ENCODE data around the gene ZBTB4. TPM values are rescaled to one million over a fixed set of nuclear protein-coding genes. Genes with fewer than 3 reads are reported as not detected.
A peak's percentile ranks its signal among the peaks of the same experiment; 100 is the strongest.

ZBTB4 gene
- total RNA-seq, 1 experiment from 2014 or later = 14.4 TPM

DNA sequence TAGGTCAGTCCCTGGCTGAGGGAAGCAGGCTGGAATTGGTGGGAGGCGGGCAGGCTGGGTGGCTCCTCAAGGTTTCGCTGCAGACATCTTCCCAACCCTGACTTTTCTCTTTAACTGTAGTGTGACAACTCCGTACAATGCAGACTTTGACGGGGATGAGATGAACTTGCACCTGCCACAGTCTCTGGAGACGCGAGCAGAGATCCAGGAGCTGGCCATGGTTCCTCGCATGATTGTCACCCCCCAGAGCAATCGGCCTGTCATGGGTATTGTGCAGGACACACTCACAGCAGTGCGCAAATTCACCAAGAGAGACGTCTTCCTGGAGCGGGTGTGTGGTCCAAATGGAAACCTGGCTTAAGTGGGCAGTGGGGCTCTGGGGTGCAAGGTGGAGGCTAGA lies 19.7 kb upstream of the ZBTB4 start:
- H3K4ac ChIP-seq (ENCODE audit: low read depth, low read length) = no peak overlapping the region
- H2BK15ac ChIP-seq (ENCODE audit: low read depth, low read length) = no peak overlapping the region
- H3K9me3 Mint-ChIP-seq = no peaks in the 10 kb centered on the region
- no peaks in the 10 kb centered on the region for H3K4me1 ChIP-seq (ENCODE audit: insufficient read depth, low read length)
- no peak overlapping the region for H2AK5ac ChIP-seq (ENCODE audit: insufficient read length, low read length)
- H2BK12ac ChIP-seq (ENCODE audit: insufficient read length, low read depth, low read length) = no peak overlapping the region
- H3K9me3 ChIP-seq (ENCODE audit: control insufficient read depth, low read depth, low read length) = no peaks in the 10 kb centered on the region
- no peak overlapping the region for H3K4me2 ChIP-seq (ENCODE audit: insufficient read depth, insufficient read length, low read length)
- H4K8ac ChIP-seq (replicated peaks; ENCODE audit: insufficient read length, low read depth, low read length) = no peak overlapping the region
- H3K4me3 Mint-ChIP-seq = no peak overlapping the region
- H3K27ac ChIP-seq (ENCODE audit: insufficient read length, low read depth, low read length) = no peak overlapping the region
- H3T11ph ChIP-seq (ENCODE audit: low read length) = no peak overlapping the region
- H3K27ac Mint-ChIP-seq = peak overlapping the region in 2 of 3 experiments; percentile 4 to 82; a peak in 2 of 7 replicates
- no peak overlapping the region for H3K23ac ChIP-seq (ENCODE audit: insufficient read length, low read depth, low read length)
- no peaks in the 10 kb centered on the region for H3K27me3 ChIP-seq (ENCODE audit: insufficient read depth, low read length)
- no peak overlapping the region for H2BK20ac ChIP-seq (ENCODE audit: low read depth, low read length, poor library complexity, severe bottlenecking)
- H3K9ac ChIP-seq (ENCODE audit: extremely low read depth, insufficient read length, low read length) = no peak overlapping the region
- no CpG with 5 or more reads among the region's 11 CpGs for WGBS (ENCODE audit: extremely low coverage, insufficient read length, low lambda C conversion rate)
- H3K36me3 Mint-ChIP-seq (ENCODE audit: insufficient read depth in 1 of 3, low read depth in 3 of 3) = peaks cover 80 to 92% (median 90%) of the 10 kb centered on the region in 3 experiments
- H3K56ac ChIP-seq (ENCODE audit: insufficient read length, low read depth, low read length) = no peak overlapping the region
- H4K91ac ChIP-seq (ENCODE audit: insufficient read length, low read depth, low read length) = no peak overlapping the region
- no peak overlapping the region for H4K5ac ChIP-seq (ENCODE audit: insufficient read length, low read depth, low read length)
- TF ChIP-seq, protein P1, sequence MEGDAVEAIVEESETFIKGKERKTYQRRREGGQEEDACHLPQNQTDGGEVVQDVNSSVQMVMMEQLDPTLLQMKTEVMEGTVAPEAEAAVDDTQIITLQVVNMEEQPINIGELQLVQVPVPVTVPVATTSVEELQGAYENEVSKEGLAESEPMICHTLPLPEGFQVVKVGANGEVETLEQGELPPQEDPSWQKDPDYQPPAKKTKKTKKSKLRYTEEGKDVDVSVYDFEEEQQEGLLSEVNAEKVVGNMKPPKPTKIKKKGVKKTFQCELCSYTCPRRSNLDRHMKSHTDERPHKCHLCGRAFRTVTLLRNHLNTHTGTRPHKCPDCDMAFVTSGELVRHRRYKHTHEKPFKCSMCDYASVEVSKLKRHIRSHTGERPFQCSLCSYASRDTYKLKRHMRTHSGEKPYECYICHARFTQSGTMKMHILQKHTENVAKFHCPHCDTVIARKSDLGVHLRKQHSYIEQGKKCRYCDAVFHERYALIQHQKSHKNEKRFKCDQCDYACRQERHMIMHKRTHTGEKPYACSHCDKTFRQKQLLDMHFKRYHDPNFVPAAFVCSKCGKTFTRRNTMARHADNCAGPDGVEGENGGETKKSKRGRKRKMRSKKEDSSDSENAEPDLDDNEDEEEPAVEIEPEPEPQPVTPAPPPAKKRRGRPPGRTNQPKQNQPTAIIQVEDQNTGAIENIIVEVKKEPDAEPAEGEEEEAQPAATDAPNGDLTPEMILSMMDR (conservative IDR thresholded peaks at IDR 0.05) = no peak
- no peak for DNase-seq
- H3K79me1 ChIP-seq (ENCODE audit: insufficient read depth, low read depth, low read length, poor library complexity, severe bottlenecking) = no peaks in the 10 kb centered on the region
- H2BK5ac ChIP-seq (ENCODE audit: insufficient read length, low read length) = no peak overlapping the region
- H2AFZ ChIP-seq (ENCODE audit: low read length) = no peak overlapping the region
- no peak overlapping the region for H3K14ac ChIP-seq (ENCODE audit: insufficient read depth, low read length)
- no peak overlapping the region for H3K18ac ChIP-seq (ENCODE audit: insufficient read length, low read depth, low read length)
- H3K79me2 ChIP-seq (ENCODE audit: insufficient read depth, low read length) = peaks cover 3% of the 10 kb centered on the region; the same call in 1 of the 2 replicates
- H3K23me2 ChIP-seq (ENCODE audit: insufficient read length, low read depth, low read length, poor library complexity, severe bottlenecking) = no peaks in the 10 kb centered on the region
- no peaks in the 10 kb centered on the region for H3K27me3 Mint-ChIP-seq (ENCODE audit: low read depth)
- H2BK120ac ChIP-seq (ENCODE audit: low read depth, low read length, poor library complexity, severe bottlenecking) = no peak overlapping the region
- no peaks in the 10 kb centered on the region for H4K20me1 ChIP-seq (ENCODE audit: control insufficient read depth, insufficient read depth, insufficient read length)
- H3K4me1 Mint-ChIP-seq = no peaks in the 10 kb centered on the region
